Brain microvascular endothelial cell (primary cell): ENCODE results near the gene DMAC2L.

ENCODE experiments used
- DNase-seq: peaks from one replicate; pipeline ENCODE4 v3.0.0-alpha.2; 2020
- H3K27ac ChIP-seq: fragments of 250-450 bp; sonication (Bioruptor Pico); 2 replicates; pipeline ENCODE4 v1.5.1; 2020; ENCODE audit warnings: mild to moderate bottlenecking, moderate library complexity
- H3K27me3 ChIP-seq: fragments of 250-450 bp; sonication (Bioruptor Pico); replicated peaks from 2 replicates; pipeline ENCODE4 v1.5.1; 2020; ENCODE audit warnings: mild to moderate bottlenecking
- H3K36me3 ChIP-seq: fragments of 250-450 bp; sonication (Bioruptor Pico); replicated peaks from 2 replicates; pipeline ENCODE4 v1.5.1; 2020; ENCODE audit warnings: mild to moderate bottlenecking
- H3K4me3 ChIP-seq: 2 replicates; pipeline ENCODE4 v1.5.1; 2011; ENCODE audit warnings: low read depth, mild to moderate bottlenecking, control low read depth, low read length, moderate library complexity
- CTCF ChIP-seq: IDR thresholded peaks from 2 replicates; pipeline ENCODE4 v1.5.1; 2011; ENCODE audit warnings: low read depth, mild to moderate bottlenecking, moderate library complexity, low read length, control low read depth, inconsistent platforms; ENCODE audit errors: missing control alignments
- in situ Hi-C: cut with HindIII; loops from 2 replicates; pipeline ENCODE4 v1.10.0; 2017; ENCODE audit warnings: low sequenced_read_pairs, low pct_ligation_motif_present

DMAC2L gene

GRCh38 chr14:50343434-50343833 lies 31.3 kb downstream of the DMAC2L start:
- Histone ChIP-seq H3K4me3 (no peak overlapping the region), H3K36me3 (no peaks in the 10 kb centered on the region), H3K27me3 (no peaks in the 10 kb centered on the region), H3K27ac (no peak overlapping the region)
- no peak for TF ChIP-seq CTCF
- in situ Hi-C loops = no loop called here
- DNase-seq = no peak

GRCh38 chr14:50344116-50344775 lies 32.1 kb downstream of the DMAC2L start:
- no peaks in the 10 kb centered on the region for H3K27me3 ChIP-seq
- TF ChIP-seq CTCF = no peak
- in situ Hi-C loops = no loop called here
- no peak overlapping the region for H3K27ac ChIP-seq
- H3K36me3 ChIP-seq = no peaks in the 10 kb centered on the region
- no peak overlapping the region for H3K4me3 ChIP-seq
- no peak for DNase-seq

- TF ChIP-seq CTCF = no peak
- in situ Hi-C loops = no loop called here
- H3K4me3 ChIP-seq = no peak overlapping the region
- no peaks in the 10 kb centered on the region for H3K27me3 ChIP-seq
- no peak for DNase-seq
- H3K27ac ChIP-seq = no peak overlapping the region
- no peaks in the 10 kb centered on the region for H3K36me3 ChIP-seq
Measured at GRCh38 chr14:50344876-50345563, 32.9 kb downstream of the DMAC2L start.

GRCh38 chr14:50345846-50346422 lies 33.8 kb downstream of the DMAC2L start:
- H3K36me3 ChIP-seq = no peaks in the 10 kb centered on the region
- no peak overlapping the region for H3K4me3 ChIP-seq
- H3K27ac ChIP-seq = no peak overlapping the region
- DNase-seq = no peak
- no peaks in the 10 kb centered on the region for H3K27me3 ChIP-seq
- TF ChIP-seq CTCF = no peak
- in situ Hi-C loops = no loop called here

GRCh38 chr14:50347521-50347920 lies 35.4 kb downstream of the DMAC2L start:
- no peaks in the 10 kb centered on the region for H3K36me3 ChIP-seq
- TF ChIP-seq CTCF = no peak
- in situ Hi-C loops = no loop called here
- H3K27ac ChIP-seq = peak overlapping the region; percentile 51
- no peak overlapping the region for H3K4me3 ChIP-seq
- H3K27me3 ChIP-seq = no peaks in the 10 kb centered on the region
- DNase-seq = peak; percentile 52
